GM23338 (cell line): ENCODE results near the gene HBQ1. TPM values are rescaled to one million over a fixed set of nuclear protein-coding genes. Genes with fewer than 3 reads are reported as not detected.

Experiments
- ATAC-seq: fragments of 200-7000 bp; cut with Tn5 transposase; 3 replicates; pipeline ENCODE4 v1.9.1; 2020
- DNase-seq: peaks from one replicate; pipeline ENCODE4 v3.0.0-alpha.2; 2015; ENCODE audit warnings: low spot score
- H2AFZ ChIP-seq: fragments of 200-600 bp; sonication (generic); 2 replicates; pipeline ENCODE4 v1.8.0; 2016; ENCODE audit warnings: antibody characterized with exemption, mild to moderate bottlenecking, moderate library complexity
- H3F3A ChIP-seq: fragments of 200-600 bp; sonication (generic); replicated peaks from 2 replicates; pipeline ENCODE4 v1.8.0; 2017; ENCODE audit warnings: antibody characterized with exemption, mixed run types, low read depth
- H3K27ac ChIP-seq: fragments of 200-600 bp; sonication (generic); 2 replicates; pipeline ENCODE4 v1.6.1; 2016; ENCODE audit warnings: low read depth
- H3K27me3 ChIP-seq: fragments of 200-600 bp; sonication (generic); 2 replicates; pipeline ENCODE4 v1.8.0; 2016; ENCODE audit warnings: mild to moderate bottlenecking, mixed run types, moderate library complexity; ENCODE audit not compliant: insufficient read depth
- H3K36me3 ChIP-seq: fragments of 200-600 bp; sonication (generic); 2 replicates; pipeline ENCODE4 v1.8.0; 2016; ENCODE audit warnings: mild to moderate bottlenecking; ENCODE audit not compliant: insufficient read depth
- H3K4me1 ChIP-seq: fragments of 200-600 bp; sonication (generic); 2 replicates; pipeline ENCODE4 v1.8.0; 2016; ENCODE audit warnings: mild to moderate bottlenecking, moderate library complexity; ENCODE audit not compliant: insufficient read depth
- H3K4me2 ChIP-seq: fragments of 200-600 bp; sonication (generic); 2 replicates; pipeline ENCODE4 v1.7.1; 2017; ENCODE audit warnings: mixed run types
- H3K4me3 ChIP-seq: fragments of 200-600 bp; sonication (generic); 2 replicates; pipeline ENCODE4 v1.6.1; 2016; ENCODE audit warnings: mixed run types
- H3K79me2 ChIP-seq: fragments of 200-600 bp; sonication (generic); replicated peaks from 2 replicates; pipeline ENCODE4 v1.8.0; 2017; ENCODE audit warnings: mild to moderate bottlenecking; ENCODE audit not compliant: insufficient read depth
- H3K9me2 ChIP-seq: fragments of 200-600 bp; sonication (generic); 2 replicates; pipeline ENCODE4 v1.8.0; 2017; ENCODE audit not compliant: insufficient read depth
- H4K20me1 ChIP-seq: fragments of 200-600 bp; sonication (generic); replicated peaks from 2 replicates; pipeline ENCODE4 v1.8.0; 2017; ENCODE audit warnings: mild to moderate bottlenecking; ENCODE audit not compliant: insufficient read depth
- H3K27ac Mint-ChIP-seq: 2 replicates; pipeline ENCODE4 v1.8.0; 2020; ENCODE audit warnings: inconsistent platforms, mild to moderate bottlenecking, moderate library complexity, mixed read lengths
- H3K27me3 Mint-ChIP-seq: 3 replicates; pipeline ENCODE4 v1.8.0; 2022; ENCODE audit warnings: low read depth, mild to moderate bottlenecking, moderate library complexity, mixed read lengths, inconsistent platforms; ENCODE audit not compliant: insufficient read depth, poor library complexity
- H3K36me3 Mint-ChIP-seq: 3 replicates; pipeline ENCODE4 v1.8.0; 2021; ENCODE audit warnings: low read depth, mild to moderate bottlenecking, inconsistent platforms, moderate library complexity, mixed read lengths
- H3K4me1 Mint-ChIP-seq: 3 replicates; pipeline ENCODE4 v1.8.0; 2020; ENCODE audit warnings: mild to moderate bottlenecking, inconsistent platforms, mixed read lengths
- H3K4me3 Mint-ChIP-seq: 3 replicates; pipeline ENCODE4 v1.8.0; 2021; ENCODE audit warnings: moderate library complexity, mild to moderate bottlenecking, inconsistent platforms, mixed read lengths
- H3K9me3 Mint-ChIP-seq: 3 replicates; pipeline ENCODE4 v1.8.0; 2020; ENCODE audit warnings: moderate library complexity, mild to moderate bottlenecking, inconsistent platforms, mixed read lengths
- CREB1 ChIP-seq: fragments of 250-450 bp; sonication (Bioruptor Pico); IDR thresholded peaks from 2 replicates; pipeline ENCODE4 v1.5.0; 2020; ENCODE audit warnings: low read depth, mild to moderate bottlenecking, moderate library complexity
- STAT1 ChIP-seq: IDR thresholded peaks from one replicate; pipeline ENCODE4 v1.6.1; 2016; ENCODE audit warnings: antibody characterized with exemption; ENCODE audit not compliant: unreplicated experiment
- ZNF114 ChIP-seq: fragments of 250-450 bp; sonication (Bioruptor Pico); IDR thresholded peaks from 2 replicates; pipeline ENCODE4 v1.5.0; 2020; ENCODE audit warnings: mild to moderate bottlenecking, moderate library complexity
- ZNF331 ChIP-seq: fragments of 250-450 bp; sonication (Bioruptor Pico); IDR thresholded peaks from 2 replicates; pipeline ENCODE4 v1.5.0; 2020; ENCODE audit warnings: low read depth, mild to moderate bottlenecking, moderate library complexity
- polyA plus RNA-seq: library from polyadenylated mRNA; unstranded; fragments of >200 nt; fragmentation: Nextera tagmentation; extraction: Ambion mirVana; gene quantifications from 2 replicates; pipeline ENCODE4 v1.2.1, GENCODE V29; 2016
- total RNA-seq: library from RNA; depleted of rRNA; stranded (reverse); fragments of >200 nt; shearing (Covaris generic); gene quantifications from 2 replicates; pipeline ENCODE4 v1.2.3, GENCODE V29; 2014
- TF ChIP-seq, protein P1 (sequence below): fragments of 250-450 bp; sonication (Bioruptor Pico); IDR thresholded peaks from 2 replicates; pipeline ENCODE4 v1.5.0; 2020; ENCODE audit warnings: mild to moderate bottlenecking, moderate library complexity
- TF ChIP-seq, protein P2 (sequence below), 2 experiments: fragments of 200-600 bp in 1 of 2; sonication (generic) in 1 of 2; conservative IDR thresholded peaks; 2 replicates each; pipeline versions ENCODE4 v1.5.1 to v1.6.1; 2016 to 2017; ENCODE audit warnings: antibody characterized with exemption in 2 of 2, low read depth in 2 of 2, mild to moderate bottlenecking in 2 of 2, moderate library complexity in 1 of 2

Gene HBQ1
- total and polyA plus RNA-seq, 2 experiments from 2014 or later, result 6.6 to 8.5 TPM

DNA sequence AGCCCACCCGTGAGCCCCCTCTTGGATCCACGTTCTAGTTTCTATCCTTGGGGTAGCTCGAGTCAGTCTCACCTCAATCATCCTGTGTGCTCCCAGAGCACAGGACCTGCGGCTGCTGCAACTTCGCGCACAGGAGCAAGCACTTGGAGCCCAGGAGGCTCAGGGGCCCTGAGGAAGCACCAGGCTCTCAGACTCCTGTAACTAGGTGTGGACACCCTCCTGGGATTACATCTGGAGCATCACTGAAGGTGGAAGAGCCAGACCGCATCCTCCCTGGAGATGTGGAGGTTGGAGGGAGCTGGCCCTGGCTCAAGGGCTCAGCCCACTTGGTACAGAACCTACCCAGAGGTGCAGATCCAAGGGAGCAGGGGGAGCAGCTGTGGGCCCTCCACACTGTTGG, 2.7 kb downstream of the HBQ1 start (continued):
- TF ChIP-seq, protein P1, sequence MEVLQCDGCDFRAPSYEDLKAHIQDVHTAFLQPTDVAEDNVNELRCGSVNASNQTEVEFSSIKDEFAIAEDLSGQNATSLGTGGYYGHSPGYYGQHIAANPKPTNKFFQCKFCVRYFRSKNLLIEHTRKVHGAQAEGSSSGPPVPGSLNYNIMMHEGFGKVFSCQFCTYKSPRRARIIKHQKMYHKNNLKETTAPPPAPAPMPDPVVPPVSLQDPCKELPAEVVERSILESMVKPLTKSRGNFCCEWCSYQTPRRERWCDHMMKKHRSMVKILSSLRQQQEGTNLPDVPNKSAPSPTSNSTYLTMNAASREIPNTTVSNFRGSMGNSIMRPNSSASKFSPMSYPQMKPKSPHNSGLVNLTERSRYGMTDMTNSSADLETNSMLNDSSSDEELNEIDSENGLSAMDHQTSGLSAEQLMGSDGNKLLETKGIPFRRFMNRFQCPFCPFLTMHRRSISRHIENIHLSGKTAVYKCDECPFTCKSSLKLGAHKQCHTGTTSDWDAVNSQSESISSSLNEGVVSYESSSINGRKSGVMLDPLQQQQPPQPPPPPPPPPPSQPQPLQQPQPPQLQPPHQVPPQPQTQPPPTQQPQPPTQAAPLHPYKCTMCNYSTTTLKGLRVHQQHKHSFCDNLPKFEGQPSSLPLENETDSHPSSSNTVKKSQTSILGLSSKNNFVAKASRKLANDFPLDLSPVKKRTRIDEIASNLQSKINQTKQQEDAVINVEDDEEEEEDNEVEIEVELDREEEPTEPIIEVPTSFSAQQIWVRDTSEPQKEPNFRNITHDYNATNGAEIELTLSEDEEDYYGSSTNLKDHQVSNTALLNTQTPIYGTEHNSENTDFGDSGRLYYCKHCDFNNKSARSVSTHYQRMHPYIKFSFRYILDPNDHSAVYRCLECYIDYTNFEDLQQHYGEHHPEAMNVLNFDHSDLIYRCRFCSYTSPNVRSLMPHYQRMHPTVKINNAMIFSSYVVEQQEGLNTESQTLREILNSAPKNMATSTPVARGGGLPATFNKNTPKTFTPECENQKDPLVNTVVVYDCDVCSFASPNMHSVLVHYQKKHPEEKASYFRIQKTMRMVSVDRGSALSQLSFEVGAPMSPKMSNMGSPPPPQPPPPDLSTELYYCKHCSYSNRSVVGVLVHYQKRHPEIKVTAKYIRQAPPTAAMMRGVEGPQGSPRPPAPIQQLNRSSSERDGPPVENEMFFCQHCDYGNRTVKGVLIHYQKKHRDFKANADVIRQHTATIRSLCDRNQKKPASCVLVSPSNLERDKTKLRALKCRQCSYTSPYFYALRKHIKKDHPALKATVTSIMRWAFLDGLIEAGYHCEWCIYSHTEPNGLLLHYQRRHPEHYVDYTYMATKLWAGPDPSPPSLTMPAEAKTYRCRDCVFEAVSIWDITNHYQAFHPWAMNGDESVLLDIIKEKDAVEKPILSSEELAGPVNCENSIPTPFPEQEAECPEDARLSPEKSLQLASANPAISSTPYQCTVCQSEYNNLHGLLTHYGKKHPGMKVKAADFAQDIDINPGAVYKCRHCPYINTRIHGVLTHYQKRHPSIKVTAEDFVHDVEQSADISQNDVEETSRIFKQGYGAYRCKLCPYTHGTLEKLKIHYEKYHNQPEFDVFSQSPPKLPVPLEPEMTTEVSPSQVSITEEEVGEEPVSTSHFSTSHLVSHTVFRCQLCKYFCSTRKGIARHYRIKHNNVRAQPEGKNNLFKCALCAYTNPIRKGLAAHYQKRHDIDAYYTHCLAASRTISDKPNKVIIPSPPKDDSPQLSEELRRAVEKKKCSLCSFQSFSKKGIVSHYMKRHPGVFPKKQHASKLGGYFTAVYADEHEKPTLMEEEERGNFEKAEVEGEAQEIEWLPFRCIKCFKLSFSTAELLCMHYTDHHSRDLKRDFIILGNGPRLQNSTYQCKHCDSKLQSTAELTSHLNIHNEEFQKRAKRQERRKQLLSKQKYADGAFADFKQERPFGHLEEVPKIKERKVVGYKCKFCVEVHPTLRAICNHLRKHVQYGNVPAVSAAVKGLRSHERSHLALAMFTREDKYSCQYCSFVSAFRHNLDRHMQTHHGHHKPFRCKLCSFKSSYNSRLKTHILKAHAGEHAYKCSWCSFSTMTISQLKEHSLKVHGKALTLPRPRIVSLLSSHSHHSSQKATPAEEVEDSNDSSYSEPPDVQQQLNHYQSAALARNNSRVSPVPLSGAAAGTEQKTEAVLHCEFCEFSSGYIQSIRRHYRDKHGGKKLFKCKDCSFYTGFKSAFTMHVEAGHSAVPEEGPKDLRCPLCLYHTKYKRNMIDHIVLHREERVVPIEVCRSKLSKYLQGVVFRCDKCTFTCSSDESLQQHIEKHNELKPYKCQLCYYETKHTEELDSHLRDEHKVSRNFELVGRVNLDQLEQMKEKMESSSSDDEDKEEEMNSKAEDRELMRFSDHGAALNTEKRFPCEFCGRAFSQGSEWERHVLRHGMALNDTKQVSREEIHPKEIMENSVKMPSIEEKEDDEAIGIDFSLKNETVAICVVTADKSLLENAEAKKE, result no peak
- TF ChIP-seq, protein P2, sequence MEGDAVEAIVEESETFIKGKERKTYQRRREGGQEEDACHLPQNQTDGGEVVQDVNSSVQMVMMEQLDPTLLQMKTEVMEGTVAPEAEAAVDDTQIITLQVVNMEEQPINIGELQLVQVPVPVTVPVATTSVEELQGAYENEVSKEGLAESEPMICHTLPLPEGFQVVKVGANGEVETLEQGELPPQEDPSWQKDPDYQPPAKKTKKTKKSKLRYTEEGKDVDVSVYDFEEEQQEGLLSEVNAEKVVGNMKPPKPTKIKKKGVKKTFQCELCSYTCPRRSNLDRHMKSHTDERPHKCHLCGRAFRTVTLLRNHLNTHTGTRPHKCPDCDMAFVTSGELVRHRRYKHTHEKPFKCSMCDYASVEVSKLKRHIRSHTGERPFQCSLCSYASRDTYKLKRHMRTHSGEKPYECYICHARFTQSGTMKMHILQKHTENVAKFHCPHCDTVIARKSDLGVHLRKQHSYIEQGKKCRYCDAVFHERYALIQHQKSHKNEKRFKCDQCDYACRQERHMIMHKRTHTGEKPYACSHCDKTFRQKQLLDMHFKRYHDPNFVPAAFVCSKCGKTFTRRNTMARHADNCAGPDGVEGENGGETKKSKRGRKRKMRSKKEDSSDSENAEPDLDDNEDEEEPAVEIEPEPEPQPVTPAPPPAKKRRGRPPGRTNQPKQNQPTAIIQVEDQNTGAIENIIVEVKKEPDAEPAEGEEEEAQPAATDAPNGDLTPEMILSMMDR (conservative IDR thresholded peaks at IDR 0.05; ENCODE audit: low read depth in 2 of 2), result no peak
- TF ChIP-seq ZNF114 (CRISPR knock-in tag), result no peak

DNA sequence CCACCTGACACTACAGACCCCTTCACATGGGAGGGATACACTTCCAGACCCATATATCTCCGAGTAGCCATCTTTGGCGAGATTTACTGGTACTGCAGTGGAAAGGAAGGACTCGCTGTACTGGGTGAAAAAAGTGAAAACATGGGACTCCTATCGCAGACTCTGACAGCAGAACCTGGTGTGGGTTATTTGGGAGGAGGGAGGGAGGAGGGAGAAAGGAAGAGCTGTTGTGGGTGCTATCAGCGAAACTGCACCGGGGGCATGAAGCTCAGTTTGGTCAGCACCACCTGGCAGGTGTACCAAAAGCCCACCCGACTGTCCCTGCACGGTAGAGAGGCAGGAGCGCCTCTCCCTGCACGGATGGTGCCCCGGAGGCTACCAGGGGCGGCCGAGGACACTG, 5.0 kb downstream of the HBQ1 start:
- Mint-ChIP-seq H3K9me3 (no peaks in the 10 kb centered on the region), H3K4me1 (no peaks in the 10 kb centered on the region; the same call in 1 of the 3 replicates), H3K27ac (no peak overlapping the region), H3K27me3 (peaks cover 15% of the 10 kb centered on the region), H3K36me3 (peaks cover 40% of the 10 kb centered on the region), H3K4me3 (no peak overlapping the region; the same call in 2 of the 3 replicates)
- H3F3A ChIP-seq, result peaks cover 38% of the 10 kb centered on the region; the same call in 1 of the 2 replicates
- H3K79me2 ChIP-seq, result no peaks in the 10 kb centered on the region
- ATAC-seq (no peak), DNase-seq (no peak)
- H3K27me3 ChIP-seq, result peaks cover 11% of the 10 kb centered on the region
- H3K4me1 ChIP-seq, result no peaks in the 10 kb centered on the region
- H3K27ac ChIP-seq, result peak overlapping the region; percentile 66; the same call in 1 of the 2 replicates
- H3K36me3 ChIP-seq, result peaks cover 26% of the 10 kb centered on the region
- H3K9me2 ChIP-seq, result no peaks in the 10 kb centered on the region
- H4K20me1 ChIP-seq, result no peaks in the 10 kb centered on the region; the same call in none of the 2 replicates
- H3K4me2 ChIP-seq, result no peak overlapping the region
- no peak overlapping the region for H2AFZ ChIP-seq
- H3K4me3 ChIP-seq, result no peak overlapping the region
- TF ChIP-seq CREB1 (CRISPR knock-in tag) (no peak), STAT1 (no peak), ZNF114 (CRISPR knock-in tag) (no peak), ZNF331 (CRISPR knock-in tag) (no peak)
- TF ChIP-seq, protein P2 (conservative IDR thresholded peaks at IDR 0.05; ENCODE audit: low read depth in 2 of 2), result no peak
